GM18526 (cell line): Measurements from ENCODE around the gene ATOSA.

Source experiments
- POLR2A ChIP-seq: IDR thresholded peaks from 3 replicates; pipeline ENCODE4 v1.6.1; 2011; ENCODE audit not compliant: insufficient read length; ENCODE audit errors: extremely low read depth

Gene ATOSA

DNA sequence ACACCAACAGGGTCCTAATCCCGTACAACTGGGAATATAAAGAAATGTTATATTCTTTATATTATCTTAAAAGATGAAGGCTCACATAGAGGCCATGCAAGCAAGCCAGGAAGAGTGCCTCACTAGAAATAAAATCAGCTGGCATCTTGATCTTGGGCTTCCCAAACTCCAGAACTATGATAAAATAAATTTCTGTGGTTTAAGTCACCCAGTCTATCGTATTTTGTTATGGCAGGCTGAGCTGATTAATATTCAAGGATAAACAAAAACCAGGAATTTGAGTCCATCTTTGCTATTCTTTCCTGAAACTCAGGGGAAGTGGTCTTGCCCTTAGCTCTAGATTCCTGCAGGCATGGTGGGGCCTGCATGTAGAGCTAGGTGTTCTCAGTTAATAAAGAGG is 42.7 kb downstream of the ATOSA start:
- no peak for TF ChIP-seq POLR2A

GRCh38 chr15:52635908-52636307 is 43.3 kb downstream of the ATOSA start:
- no peak for TF ChIP-seq POLR2A
